GM23338 (cell line): ENCODE data around the gene DTNB. TPM values are rescaled to one million over a fixed set of nuclear protein-coding genes. Genes with fewer than 3 reads are reported as not detected.

Experiments
- ATAC-seq: fragments of 200-7000 bp; cut with Tn5 transposase; 3 replicates; pipeline ENCODE4 v1.9.1; 2020
- DNase-seq: peaks from one replicate; pipeline ENCODE4 v3.0.0-alpha.2; 2015; ENCODE audit warnings: low spot score
- H2AFZ ChIP-seq: fragments of 200-600 bp; sonication (generic); 2 replicates; pipeline ENCODE4 v1.8.0; 2016; ENCODE audit warnings: antibody characterized with exemption, mild to moderate bottlenecking, moderate library complexity
- H3F3A ChIP-seq: fragments of 200-600 bp; sonication (generic); replicated peaks from 2 replicates; pipeline ENCODE4 v1.8.0; 2017; ENCODE audit warnings: antibody characterized with exemption, mixed run types, low read depth
- H3K27ac ChIP-seq: fragments of 200-600 bp; sonication (generic); 2 replicates; pipeline ENCODE4 v1.6.1; 2016; ENCODE audit warnings: low read depth
- H3K27me3 ChIP-seq: fragments of 200-600 bp; sonication (generic); 2 replicates; pipeline ENCODE4 v1.8.0; 2016; ENCODE audit warnings: mild to moderate bottlenecking, mixed run types, moderate library complexity; ENCODE audit not compliant: insufficient read depth
- H3K36me3 ChIP-seq: fragments of 200-600 bp; sonication (generic); 2 replicates; pipeline ENCODE4 v1.8.0; 2016; ENCODE audit warnings: mild to moderate bottlenecking; ENCODE audit not compliant: insufficient read depth
- H3K4me1 ChIP-seq: fragments of 200-600 bp; sonication (generic); 2 replicates; pipeline ENCODE4 v1.8.0; 2016; ENCODE audit warnings: mild to moderate bottlenecking, moderate library complexity; ENCODE audit not compliant: insufficient read depth
- H3K4me2 ChIP-seq: fragments of 200-600 bp; sonication (generic); 2 replicates; pipeline ENCODE4 v1.7.1; 2017; ENCODE audit warnings: mixed run types
- H3K4me3 ChIP-seq: fragments of 200-600 bp; sonication (generic); 2 replicates; pipeline ENCODE4 v1.6.1; 2016; ENCODE audit warnings: mixed run types
- H3K79me2 ChIP-seq: fragments of 200-600 bp; sonication (generic); replicated peaks from 2 replicates; pipeline ENCODE4 v1.8.0; 2017; ENCODE audit warnings: mild to moderate bottlenecking; ENCODE audit not compliant: insufficient read depth
- H3K9me2 ChIP-seq: fragments of 200-600 bp; sonication (generic); 2 replicates; pipeline ENCODE4 v1.8.0; 2017; ENCODE audit not compliant: insufficient read depth
- H4K20me1 ChIP-seq: fragments of 200-600 bp; sonication (generic); replicated peaks from 2 replicates; pipeline ENCODE4 v1.8.0; 2017; ENCODE audit warnings: mild to moderate bottlenecking; ENCODE audit not compliant: insufficient read depth
- H3K27ac Mint-ChIP-seq: 2 replicates; pipeline ENCODE4 v1.8.0; 2020; ENCODE audit warnings: inconsistent platforms, mild to moderate bottlenecking, moderate library complexity, mixed read lengths
- H3K27me3 Mint-ChIP-seq: 3 replicates; pipeline ENCODE4 v1.8.0; 2022; ENCODE audit warnings: low read depth, mild to moderate bottlenecking, moderate library complexity, mixed read lengths, inconsistent platforms; ENCODE audit not compliant: insufficient read depth, poor library complexity
- H3K36me3 Mint-ChIP-seq: 3 replicates; pipeline ENCODE4 v1.8.0; 2021; ENCODE audit warnings: low read depth, mild to moderate bottlenecking, inconsistent platforms, moderate library complexity, mixed read lengths
- H3K4me1 Mint-ChIP-seq: 3 replicates; pipeline ENCODE4 v1.8.0; 2020; ENCODE audit warnings: mild to moderate bottlenecking, inconsistent platforms, mixed read lengths
- H3K4me3 Mint-ChIP-seq: 3 replicates; pipeline ENCODE4 v1.8.0; 2021; ENCODE audit warnings: moderate library complexity, mild to moderate bottlenecking, inconsistent platforms, mixed read lengths
- H3K9me3 Mint-ChIP-seq: 3 replicates; pipeline ENCODE4 v1.8.0; 2020; ENCODE audit warnings: moderate library complexity, mild to moderate bottlenecking, inconsistent platforms, mixed read lengths
- CREB1 ChIP-seq: fragments of 250-450 bp; sonication (Bioruptor Pico); IDR thresholded peaks from 2 replicates; pipeline ENCODE4 v1.5.0; 2020; ENCODE audit warnings: low read depth, mild to moderate bottlenecking, moderate library complexity
- EZH2 ChIP-seq: fragments of 200-600 bp; sonication (generic); IDR thresholded peaks from one replicate; pipeline ENCODE4 v1.8.0; 2017; ENCODE audit warnings: antibody characterized with exemption, mild to moderate bottlenecking, low read depth; ENCODE audit not compliant: unreplicated experiment
- EZH2phosphoT487 ChIP-seq: fragments of 200-600 bp; sonication (generic); IDR thresholded peaks from one replicate; pipeline ENCODE4 v1.8.1; 2018; ENCODE audit warnings: antibody characterized with exemption; ENCODE audit not compliant: unreplicated experiment
- JUNB ChIP-seq: IDR thresholded peaks from one replicate; pipeline ENCODE4 v1.6.1; 2016; ENCODE audit warnings: antibody characterized with exemption; ENCODE audit not compliant: unreplicated experiment
- NANOG ChIP-seq: IDR thresholded peaks from 2 replicates; pipeline ENCODE4 v1.6.1; 2016; ENCODE audit warnings: antibody characterized with exemption, borderline replicate concordance
- POLR2AphosphoS5 ChIP-seq: IDR thresholded peaks from 2 replicates; pipeline ENCODE4 v1.6.1; 2016; ENCODE audit warnings: antibody characterized with exemption, low read depth
- STAT1 ChIP-seq: IDR thresholded peaks from one replicate; pipeline ENCODE4 v1.6.1; 2016; ENCODE audit warnings: antibody characterized with exemption; ENCODE audit not compliant: unreplicated experiment
- ZNF114 ChIP-seq: fragments of 250-450 bp; sonication (Bioruptor Pico); IDR thresholded peaks from 2 replicates; pipeline ENCODE4 v1.5.0; 2020; ENCODE audit warnings: mild to moderate bottlenecking, moderate library complexity
- ZNF331 ChIP-seq: fragments of 250-450 bp; sonication (Bioruptor Pico); IDR thresholded peaks from 2 replicates; pipeline ENCODE4 v1.5.0; 2020; ENCODE audit warnings: low read depth, mild to moderate bottlenecking, moderate library complexity
- polyA plus RNA-seq: library from polyadenylated mRNA; unstranded; fragments of >200 nt; fragmentation: Nextera tagmentation; extraction: Ambion mirVana; gene quantifications from 2 replicates; pipeline ENCODE4 v1.2.1, GENCODE V29; 2016
- total RNA-seq: library from RNA; depleted of rRNA; stranded (reverse); fragments of >200 nt; shearing (Covaris generic); gene quantifications from 2 replicates; pipeline ENCODE4 v1.2.3, GENCODE V29; 2014
- TF ChIP-seq, protein P1 (sequence below), 2 experiments: fragments of 200-600 bp in 1 of 2; sonication (generic) in 1 of 2; conservative IDR thresholded peaks; 2 replicates each; pipeline versions ENCODE4 v1.5.1 to v1.6.1; 2016 to 2017; ENCODE audit warnings: antibody characterized with exemption in 2 of 2, low read depth in 2 of 2, mild to moderate bottlenecking in 2 of 2, moderate library complexity in 1 of 2
- TF ChIP-seq, protein P2 (sequence below): IDR thresholded peaks from one replicate; pipeline ENCODE4 v1.6.1; 2018; ENCODE audit warnings: antibody characterized with exemption; ENCODE audit not compliant: unreplicated experiment
- TF ChIP-seq, protein P3 (sequence below): IDR thresholded peaks from 2 replicates; pipeline ENCODE4 v1.6.1; 2016; ENCODE audit warnings: antibody characterized with exemption

DTNB gene
- total and polyA plus RNA-seq, 2 experiments from 2014 or later, result 22.1 to 29.4 TPM

DNA sequence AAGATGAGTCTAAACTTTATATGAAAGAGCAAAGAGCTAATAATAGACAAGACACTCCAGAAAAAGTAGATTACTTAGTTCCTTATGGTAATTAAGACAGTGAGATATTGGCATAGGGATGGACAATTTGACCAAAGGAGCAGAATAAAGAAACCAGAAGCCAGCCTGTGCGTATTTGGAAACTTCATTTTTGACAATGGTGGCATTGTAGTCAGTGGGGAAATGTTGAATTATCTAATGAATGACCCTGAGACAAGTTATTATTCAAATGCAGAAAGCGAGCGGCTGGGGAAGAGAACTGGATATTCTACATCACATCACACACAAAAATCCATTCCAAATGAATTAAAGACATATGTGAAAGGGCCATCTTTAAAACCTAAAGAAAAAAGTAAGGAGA is 144.3 kb downstream of the DTNB start (continued):
- no peak for TF ChIP-seq JUNB
- no peak for TF ChIP-seq EZH2phosphoT487
- TF ChIP-seq, protein P1, sequence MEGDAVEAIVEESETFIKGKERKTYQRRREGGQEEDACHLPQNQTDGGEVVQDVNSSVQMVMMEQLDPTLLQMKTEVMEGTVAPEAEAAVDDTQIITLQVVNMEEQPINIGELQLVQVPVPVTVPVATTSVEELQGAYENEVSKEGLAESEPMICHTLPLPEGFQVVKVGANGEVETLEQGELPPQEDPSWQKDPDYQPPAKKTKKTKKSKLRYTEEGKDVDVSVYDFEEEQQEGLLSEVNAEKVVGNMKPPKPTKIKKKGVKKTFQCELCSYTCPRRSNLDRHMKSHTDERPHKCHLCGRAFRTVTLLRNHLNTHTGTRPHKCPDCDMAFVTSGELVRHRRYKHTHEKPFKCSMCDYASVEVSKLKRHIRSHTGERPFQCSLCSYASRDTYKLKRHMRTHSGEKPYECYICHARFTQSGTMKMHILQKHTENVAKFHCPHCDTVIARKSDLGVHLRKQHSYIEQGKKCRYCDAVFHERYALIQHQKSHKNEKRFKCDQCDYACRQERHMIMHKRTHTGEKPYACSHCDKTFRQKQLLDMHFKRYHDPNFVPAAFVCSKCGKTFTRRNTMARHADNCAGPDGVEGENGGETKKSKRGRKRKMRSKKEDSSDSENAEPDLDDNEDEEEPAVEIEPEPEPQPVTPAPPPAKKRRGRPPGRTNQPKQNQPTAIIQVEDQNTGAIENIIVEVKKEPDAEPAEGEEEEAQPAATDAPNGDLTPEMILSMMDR (conservative IDR thresholded peaks at IDR 0.05; ENCODE audit: low read depth in 2 of 2), result no peak
- TF ChIP-seq ZNF331, result no peak
- no peak for TF ChIP-seq STAT1
- TF ChIP-seq POLR2AphosphoS5, result no peak

DNA sequence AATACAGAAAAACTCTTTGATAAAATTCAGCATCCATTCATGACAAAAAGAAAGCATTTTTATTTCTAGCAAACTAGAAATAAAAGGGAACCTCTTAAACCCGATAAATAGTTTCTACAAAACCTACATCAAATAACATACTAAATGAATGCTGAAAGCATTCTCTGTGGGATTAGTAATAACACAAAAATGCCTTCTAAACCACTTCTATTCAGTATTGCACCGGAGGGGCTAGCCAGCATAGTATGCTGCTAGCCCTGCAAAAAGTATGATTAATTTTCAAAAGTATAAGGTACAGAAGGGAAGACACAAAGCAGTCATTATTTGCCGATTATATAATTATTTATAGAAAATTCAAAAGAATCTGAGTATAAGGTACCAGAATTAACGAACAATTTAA is 145.2 kb downstream of the DTNB start:
- H3K36me3 Mint-ChIP-seq, result no peaks in the 10 kb centered on the region
- TF ChIP-seq EZH2phosphoT487, result no peak
- TF ChIP-seq, protein P2, sequence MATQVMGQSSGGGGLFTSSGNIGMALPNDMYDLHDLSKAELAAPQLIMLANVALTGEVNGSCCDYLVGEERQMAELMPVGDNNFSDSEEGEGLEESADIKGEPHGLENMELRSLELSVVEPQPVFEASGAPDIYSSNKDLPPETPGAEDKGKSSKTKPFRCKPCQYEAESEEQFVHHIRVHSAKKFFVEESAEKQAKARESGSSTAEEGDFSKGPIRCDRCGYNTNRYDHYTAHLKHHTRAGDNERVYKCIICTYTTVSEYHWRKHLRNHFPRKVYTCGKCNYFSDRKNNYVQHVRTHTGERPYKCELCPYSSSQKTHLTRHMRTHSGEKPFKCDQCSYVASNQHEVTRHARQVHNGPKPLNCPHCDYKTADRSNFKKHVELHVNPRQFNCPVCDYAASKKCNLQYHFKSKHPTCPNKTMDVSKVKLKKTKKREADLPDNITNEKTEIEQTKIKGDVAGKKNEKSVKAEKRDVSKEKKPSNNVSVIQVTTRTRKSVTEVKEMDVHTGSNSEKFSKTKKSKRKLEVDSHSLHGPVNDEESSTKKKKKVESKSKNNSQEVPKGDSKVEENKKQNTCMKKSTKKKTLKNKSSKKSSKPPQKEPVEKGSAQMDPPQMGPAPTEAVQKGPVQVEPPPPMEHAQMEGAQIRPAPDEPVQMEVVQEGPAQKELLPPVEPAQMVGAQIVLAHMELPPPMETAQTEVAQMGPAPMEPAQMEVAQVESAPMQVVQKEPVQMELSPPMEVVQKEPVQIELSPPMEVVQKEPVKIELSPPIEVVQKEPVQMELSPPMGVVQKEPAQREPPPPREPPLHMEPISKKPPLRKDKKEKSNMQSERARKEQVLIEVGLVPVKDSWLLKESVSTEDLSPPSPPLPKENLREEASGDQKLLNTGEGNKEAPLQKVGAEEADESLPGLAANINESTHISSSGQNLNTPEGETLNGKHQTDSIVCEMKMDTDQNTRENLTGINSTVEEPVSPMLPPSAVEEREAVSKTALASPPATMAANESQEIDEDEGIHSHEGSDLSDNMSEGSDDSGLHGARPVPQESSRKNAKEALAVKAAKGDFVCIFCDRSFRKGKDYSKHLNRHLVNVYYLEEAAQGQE, result no peak
- no peak overlapping the region for H3K4me2 ChIP-seq
- H4K20me1 ChIP-seq, result no peaks in the 10 kb centered on the region
- H3K4me1 ChIP-seq, result no peaks in the 10 kb centered on the region
- ATAC-seq, result no peak
- H3K4me3 Mint-ChIP-seq, result no peak overlapping the region
- H3K79me2 ChIP-seq, result no peaks in the 10 kb centered on the region
- peaks cover 6% of the 10 kb centered on the region for H3K27me3 Mint-ChIP-seq
- no peak overlapping the region for H3K27ac ChIP-seq
- H3K27ac Mint-ChIP-seq, result no peak overlapping the region
- no peak for DNase-seq
- no peaks in the 10 kb centered on the region for H3F3A ChIP-seq
- H3K4me3 ChIP-seq, result no peak overlapping the region
- H3K36me3 ChIP-seq, result no peaks in the 10 kb centered on the region
- H3K9me2 ChIP-seq, result no peaks in the 10 kb centered on the region
- H3K27me3 ChIP-seq, result no peaks in the 10 kb centered on the region
- H2AFZ ChIP-seq, result no peak overlapping the region
- H3K4me1 Mint-ChIP-seq, result peaks cover 3% of the 10 kb centered on the region; the same call in 1 of the 3 replicates
- no peaks in the 10 kb centered on the region for H3K9me3 Mint-ChIP-seq

DNA sequence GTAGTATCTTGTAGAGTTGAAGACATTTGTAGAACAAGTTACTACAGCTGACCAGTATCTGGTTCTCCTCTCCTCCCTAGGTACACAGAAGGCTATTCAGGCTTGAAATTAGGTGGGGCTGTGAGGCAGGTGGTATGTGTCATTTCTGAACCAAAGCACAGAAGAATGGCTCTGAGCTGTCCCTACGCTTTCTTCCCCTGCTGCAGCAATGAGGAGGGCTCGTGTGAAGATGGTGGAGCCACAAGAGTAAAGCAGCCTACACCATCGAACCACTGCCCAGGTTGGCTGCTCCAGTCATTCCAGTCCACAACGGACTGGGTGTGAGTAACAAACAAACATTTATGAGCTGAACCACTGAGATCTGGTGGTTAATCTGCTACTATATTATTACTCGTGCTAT is 148.9 kb downstream of the DTNB start:
- Histone ChIP-seq H3K36me3 (no peaks in the 10 kb centered on the region), H3K9me2 (no peaks in the 10 kb centered on the region), H4K20me1 (no peaks in the 10 kb centered on the region; the same call in 1 of the 2 replicates), H3K4me1 (no peaks in the 10 kb centered on the region), H3K27ac (no peak overlapping the region), H3K79me2 (no peaks in the 10 kb centered on the region), H3K4me2 (no peak overlapping the region), H2AFZ (no peak overlapping the region), H3K4me3 (no peak overlapping the region), H3F3A (no peaks in the 10 kb centered on the region), H3K27me3 (no peaks in the 10 kb centered on the region)
- no peak for ATAC-seq
- Mint-ChIP-seq H3K27me3 (peaks cover 8% of the 10 kb centered on the region), H3K36me3 (no peaks in the 10 kb centered on the region), H3K4me3 (no peak overlapping the region), H3K27ac (no peak overlapping the region), H3K4me1 (peaks cover 2% of the 10 kb centered on the region; the same call in 1 of the 3 replicates), H3K9me3 (no peaks in the 10 kb centered on the region)
- no peak for DNase-seq
- TF ChIP-seq ZNF114 (no peak), EZH2 (no peak), CREB1 (CRISPR knock-in tag) (no peak), STAT1 (no peak), NANOG (no peak)
- TF ChIP-seq, protein P3, sequence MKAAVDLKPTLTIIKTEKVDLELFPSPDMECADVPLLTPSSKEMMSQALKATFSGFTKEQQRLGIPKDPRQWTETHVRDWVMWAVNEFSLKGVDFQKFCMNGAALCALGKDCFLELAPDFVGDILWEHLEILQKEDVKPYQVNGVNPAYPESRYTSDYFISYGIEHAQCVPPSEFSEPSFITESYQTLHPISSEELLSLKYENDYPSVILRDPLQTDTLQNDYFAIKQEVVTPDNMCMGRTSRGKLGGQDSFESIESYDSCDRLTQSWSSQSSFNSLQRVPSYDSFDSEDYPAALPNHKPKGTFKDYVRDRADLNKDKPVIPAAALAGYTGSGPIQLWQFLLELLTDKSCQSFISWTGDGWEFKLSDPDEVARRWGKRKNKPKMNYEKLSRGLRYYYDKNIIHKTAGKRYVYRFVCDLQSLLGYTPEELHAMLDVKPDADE, result no peak
